Mucosa of rectum (tissue), 2 donors: Measurements from ENCODE around the gene GLYATL2.

Source experiments
- H3K27ac ChIP-seq, 2 donors: one replicate each; pipeline ENCODE4 v1.7.0; 2013; ENCODE audit warnings: inconsistent platforms in 2 of 2, low read depth in 2 of 2, low read length in 2 of 2
- H3K27me3 ChIP-seq, 2 donors: one replicate each; pipeline ENCODE4 v1.7.0; 2013; ENCODE audit warnings: low read length in 2 of 2; ENCODE audit not compliant: control insufficient read depth in 2 of 2, insufficient read depth in 2 of 2
- H3K36me3 ChIP-seq, 2 donors: one replicate each; pipeline ENCODE4 v1.7.0; 2013; ENCODE audit warnings: low read length in 2 of 2; ENCODE audit not compliant: control insufficient read depth in 2 of 2, insufficient read depth in 2 of 2
- H3K4me1 ChIP-seq, 2 donors: one replicate each; pipeline ENCODE4 v1.7.0; 2013; ENCODE audit warnings: low read length in 2 of 2, mild to moderate bottlenecking in 1 of 2; ENCODE audit not compliant: control insufficient read depth in 2 of 2, insufficient read depth in 2 of 2
- H3K4me3 ChIP-seq, 2 donors: one replicate each; pipeline ENCODE4 v1.7.0; 2013; ENCODE audit warnings: low read length in 2 of 2
- H3K9ac ChIP-seq, 2 donors: one replicate each; pipeline ENCODE4 v1.7.0; 2013; ENCODE audit warnings: low read length in 2 of 2, low read depth in 1 of 2, mild to moderate bottlenecking in 1 of 2
- H3K9me3 ChIP-seq, 2 donors: one replicate each; pipeline ENCODE4 v1.7.0; 2013; ENCODE audit warnings: low read length in 2 of 2; ENCODE audit not compliant: control insufficient read depth in 2 of 2
- donor health status: healthy.
- donor health status: Normal muscosa, but diverticular disease.

The GLYATL2 gene, protein sequence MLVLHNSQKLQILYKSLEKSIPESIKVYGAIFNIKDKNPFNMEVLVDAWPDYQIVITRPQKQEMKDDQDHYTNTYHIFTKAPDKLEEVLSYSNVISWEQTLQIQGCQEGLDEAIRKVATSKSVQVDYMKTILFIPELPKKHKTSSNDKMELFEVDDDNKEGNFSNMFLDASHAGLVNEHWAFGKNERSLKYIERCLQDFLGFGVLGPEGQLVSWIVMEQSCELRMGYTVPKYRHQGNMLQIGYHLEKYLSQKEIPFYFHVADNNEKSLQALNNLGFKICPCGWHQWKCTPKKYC

GRCh38 chr11:58844361-58845005 lies at the start of gene GLYATL2:
GLYATL2 (minus strand) TSS chr11:58844704; CDS start chr11:58839612, 5,092 bp downstream.
- Histone ChIP-seq H3K36me3 (no peaks in the 10 kb centered on the region), H3K4me1 (no peaks in the 10 kb centered on the region), H3K9me3 (no peaks in the 10 kb centered on the region), H3K27ac (no peak within 1 kb of the TSS), H3K27me3 (no peaks in the 10 kb centered on the region), H3K9ac (no peak within 1 kb of the TSS), H3K4me3 (no peak within 1 kb of the TSS)

- H3K9me3 ChIP-seq: no peaks in the 10 kb centered on the region
These were observed 49.4 kb upstream of the GLYATL2 start for GRCh38 chr11:58893899-58894298.

DNA sequence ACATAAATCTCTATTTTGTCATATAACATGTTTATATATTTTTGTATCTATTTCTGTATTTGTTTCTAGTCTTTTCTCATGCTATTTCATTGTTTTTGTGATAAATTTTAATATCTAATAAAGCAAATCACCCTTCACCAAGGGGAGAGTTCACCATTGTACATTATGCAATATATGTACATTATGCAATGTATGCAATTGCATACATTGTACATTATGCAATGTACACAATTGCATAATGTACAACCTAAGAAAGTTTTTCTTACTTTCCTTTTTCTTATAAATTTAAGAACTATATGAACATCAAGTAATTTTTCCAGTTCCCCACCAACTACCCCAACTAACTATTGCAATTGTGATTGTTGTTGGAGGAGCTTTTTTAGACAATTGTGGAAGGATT lies 44.1 kb upstream of the GLYATL2 start:
- H3K9ac ChIP-seq: no peak overlapping the region
- no peaks in the 10 kb centered on the region for H3K9me3 ChIP-seq
- H3K27ac ChIP-seq: no peak overlapping the region
- H3K4me1 ChIP-seq: no peaks in the 10 kb centered on the region
- no peaks in the 10 kb centered on the region for H3K27me3 ChIP-seq
- H3K4me3 ChIP-seq: no peak overlapping the region
- no peaks in the 10 kb centered on the region for H3K36me3 ChIP-seq

More at GRCh38 chr11:58893899-58894298, 49.4 kb upstream of the GLYATL2 start:
- Histone ChIP-seq H3K9ac (no peak overlapping the region), H3K4me1 (no peaks in the 10 kb centered on the region), H3K4me3 (no peak overlapping the region), H3K36me3 (no peaks in the 10 kb centered on the region), H3K27me3 (no peaks in the 10 kb centered on the region), H3K27ac (no peak overlapping the region)

GRCh38 chr11:58887452-58887851 lies 42.9 kb upstream of the GLYATL2 start:
- Histone ChIP-seq H3K27me3 (no peaks in the 10 kb centered on the region), H3K36me3 (no peaks in the 10 kb centered on the region), H3K9ac (no peak overlapping the region), H3K27ac (no peak overlapping the region), H3K9me3 (no peaks in the 10 kb centered on the region), H3K4me3 (no peak overlapping the region), H3K4me1 (no peaks in the 10 kb centered on the region)

DNA sequence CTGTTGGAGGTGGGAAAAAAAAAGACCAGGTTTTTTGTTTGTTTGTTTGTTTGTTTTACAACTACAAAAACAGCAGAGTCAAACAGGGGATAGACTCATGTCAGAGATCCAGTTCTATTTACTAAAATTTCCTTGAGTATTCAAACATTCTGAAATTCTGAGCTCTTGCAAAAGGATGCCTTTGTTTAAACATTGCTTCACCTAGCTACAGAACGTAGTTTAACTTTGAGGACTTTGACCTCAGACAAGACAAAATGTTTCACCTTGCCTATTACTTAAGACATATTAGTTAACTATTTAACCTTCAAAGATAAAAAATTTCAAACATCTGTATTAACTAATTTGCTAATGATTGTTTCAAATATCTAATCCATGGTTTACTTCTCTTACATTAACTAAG lies 36.1 kb upstream of the GLYATL2 start:
- Histone ChIP-seq H3K4me1 (no peaks in the 10 kb centered on the region), H3K9me3 (no peaks in the 10 kb centered on the region), H3K36me3 (no peaks in the 10 kb centered on the region), H3K27me3 (no peaks in the 10 kb centered on the region), H3K27ac (no peak overlapping the region), H3K9ac (no peak overlapping the region), H3K4me3 (no peak overlapping the region)

GRCh38 chr11:58880166-58880565 lies 35.7 kb upstream of the GLYATL2 start:
- Histone ChIP-seq H3K9ac (no peak overlapping the region), H3K9me3 (no peaks in the 10 kb centered on the region), H3K36me3 (no peaks in the 10 kb centered on the region), H3K4me1 (no peaks in the 10 kb centered on the region), H3K27me3 (no peaks in the 10 kb centered on the region), H3K4me3 (no peak overlapping the region), H3K27ac (no peak overlapping the region)

- Histone ChIP-seq H3K9me3 (peaks cover 0 to 4% of the 10 kb centered on the region in 2 donors), H3K27ac (no peak overlapping the region), H3K4me3 (no peak overlapping the region), H3K27me3 (no peaks in the 10 kb centered on the region), H3K4me1 (no peaks in the 10 kb centered on the region), H3K36me3 (no peaks in the 10 kb centered on the region), H3K9ac (no peak overlapping the region)
These were observed 23.1 kb upstream of the GLYATL2 start for GRCh38 chr11:58867556-58867955.

- Histone ChIP-seq H3K27ac (no peak overlapping the region), H3K27me3 (no peaks in the 10 kb centered on the region), H3K9ac (no peak overlapping the region), H3K4me1 (no peaks in the 10 kb centered on the region), H3K36me3 (no peaks in the 10 kb centered on the region), H3K9me3 (peaks cover 0 to 4% of the 10 kb centered on the region in 2 donors), H3K4me3 (no peak overlapping the region)
These were observed 22.3 kb upstream of the GLYATL2 start for GRCh38 chr11:58866788-58867187.

DNA sequence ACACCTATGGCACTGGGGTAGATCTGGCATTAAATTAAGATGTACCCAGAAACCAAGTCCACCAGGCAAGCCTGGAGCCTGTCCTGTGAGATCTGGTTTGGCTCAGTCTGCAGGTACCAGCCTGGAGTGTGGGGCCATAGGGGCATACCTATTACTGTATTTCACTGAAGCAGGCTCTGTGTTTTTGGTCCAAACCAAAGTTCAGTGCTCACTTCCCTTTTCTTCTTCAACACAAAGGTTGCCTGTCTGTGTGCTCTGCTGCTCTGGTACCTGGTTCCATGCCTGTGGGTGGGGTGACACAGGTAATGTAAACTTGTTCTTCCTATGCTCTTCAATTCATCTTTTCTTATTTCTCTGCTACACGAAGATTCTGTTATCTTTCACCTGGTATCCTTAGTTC lies 19.8 kb upstream of the GLYATL2 start:
- no peaks in the 10 kb centered on the region for H3K36me3 ChIP-seq
- no peaks in the 10 kb centered on the region for H3K4me1 ChIP-seq
- peaks cover 0 to 4% of the 10 kb centered on the region in 2 donors for H3K9me3 ChIP-seq
- no peak overlapping the region for H3K9ac ChIP-seq
- no peak overlapping the region for H3K4me3 ChIP-seq
- H3K27ac ChIP-seq: no peak overlapping the region
- no peaks in the 10 kb centered on the region for H3K27me3 ChIP-seq

DNA sequence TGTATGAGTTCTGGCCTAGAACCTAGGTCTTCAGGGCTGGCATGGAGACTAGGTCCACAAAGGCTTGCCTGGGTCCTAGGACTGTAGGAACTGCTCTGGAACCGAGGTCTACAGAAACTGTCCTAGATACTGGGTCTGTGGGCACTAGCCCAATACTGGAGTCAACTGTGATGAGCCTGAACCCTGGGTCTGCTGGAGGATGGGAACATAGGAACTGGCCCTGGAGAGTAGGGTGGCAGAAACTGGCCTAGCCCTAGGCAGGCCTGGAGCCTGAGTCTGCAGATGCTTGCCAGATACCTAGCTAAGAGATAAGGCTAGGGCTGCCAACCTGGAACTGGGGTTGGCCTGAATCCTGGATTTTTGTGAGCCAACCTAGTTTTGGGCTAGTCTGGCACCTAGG lies 19.2 kb upstream of the GLYATL2 start:
- Histone ChIP-seq H3K36me3 (no peaks in the 10 kb centered on the region), H3K9ac (no peak overlapping the region), H3K4me3 (no peak overlapping the region), H3K9me3 (peaks cover 0 to 4% of the 10 kb centered on the region in 2 donors), H3K27me3 (no peaks in the 10 kb centered on the region), H3K4me1 (no peaks in the 10 kb centered on the region), H3K27ac (no peak overlapping the region)
